Ishikawa (cell line): ENCODE data around the gene CEP350.

ENCODE experiments used
- CEBPB ChIP-seq: IDR thresholded peaks from 2 replicates; pipeline ENCODE4 v1.6.1; 2012
- NFIC ChIP-seq: IDR thresholded peaks from 2 replicates; pipeline ENCODE4 v1.6.1; 2012
- ZBTB7A ChIP-seq: IDR thresholded peaks from 2 replicates; pipeline ENCODE4 v1.6.1; 2012; ENCODE audit warnings: low read depth

GRCh38 chr1:180085331-180085730 lies 130.7 kb downstream of the CEP350 start:
- TF ChIP-seq NFIC (no peak), ZBTB7A (no peak), CEBPB (no peak)
